T-helper 1 cell (primary cell): ENCODE results near the gene NFATC1.

Source experiments
- DNase-seq, 5 donors: peaks; one replicate each; pipeline ENCODE4 v3.0.0-alpha.2; 2012 to 2020

Gene NFATC1

DNA sequence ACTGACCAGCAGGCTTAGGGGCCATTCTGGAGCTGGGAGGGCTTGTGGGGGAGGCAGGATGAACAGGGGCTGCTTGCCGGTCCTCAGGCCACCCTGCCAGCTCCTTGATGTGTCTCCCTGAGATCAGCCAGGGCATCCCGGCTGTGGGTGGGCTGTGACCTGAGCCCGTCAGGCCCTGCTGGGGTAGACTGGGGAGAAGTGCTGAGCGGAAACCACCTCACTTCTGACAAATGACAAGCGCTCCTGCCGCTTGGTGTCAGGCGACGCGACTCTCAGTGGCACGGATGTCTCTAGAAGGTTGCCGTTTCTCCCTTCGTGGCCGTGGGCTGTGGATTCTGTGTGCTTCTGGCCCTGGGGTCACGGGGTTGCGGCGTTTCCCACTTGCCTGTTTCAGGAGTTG is 45.7 kb downstream of the NFATC1 start:
- no peak for DNase-seq

GRCh38 chr18:79442508-79443221 is 46.9 kb downstream of the NFATC1 start:
- no peak for DNase-seq

DNA sequence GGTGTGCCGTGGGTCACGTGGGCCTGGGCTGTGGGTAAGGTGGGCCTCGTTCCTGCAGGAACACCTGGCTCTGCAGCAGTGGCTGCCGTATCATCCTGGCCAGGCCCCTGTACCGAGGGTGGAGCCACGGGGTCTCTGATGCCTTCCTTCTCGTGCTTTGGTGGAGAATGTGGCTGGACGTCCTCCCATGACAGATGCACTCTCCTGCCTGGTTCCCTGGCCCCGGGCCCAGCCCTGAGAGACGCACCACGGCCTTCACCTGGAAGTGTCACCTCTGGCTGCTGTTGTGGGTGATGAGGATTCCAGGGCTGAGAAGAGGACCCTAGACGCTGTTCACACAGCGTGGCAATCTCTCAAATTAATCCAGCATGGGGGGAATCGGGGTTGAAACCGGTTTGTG is 49.5 kb downstream of the NFATC1 start:
- no peak for DNase-seq

- DNase-seq = no peak
These were observed 50.2 kb downstream of the NFATC1 start for GRCh38 chr18:79445696-79446561.

- DNase-seq = no peak
These were observed 51.2 kb downstream of the NFATC1 start for GRCh38 chr18:79446931-79447330.

- DNase-seq = no peak
These were observed 52.1 kb downstream of the NFATC1 start for GRCh38 chr18:79447703-79448367.

GRCh38 chr18:79448621-79449020 is 52.9 kb downstream of the NFATC1 start:
- no peak for DNase-seq

DNA sequence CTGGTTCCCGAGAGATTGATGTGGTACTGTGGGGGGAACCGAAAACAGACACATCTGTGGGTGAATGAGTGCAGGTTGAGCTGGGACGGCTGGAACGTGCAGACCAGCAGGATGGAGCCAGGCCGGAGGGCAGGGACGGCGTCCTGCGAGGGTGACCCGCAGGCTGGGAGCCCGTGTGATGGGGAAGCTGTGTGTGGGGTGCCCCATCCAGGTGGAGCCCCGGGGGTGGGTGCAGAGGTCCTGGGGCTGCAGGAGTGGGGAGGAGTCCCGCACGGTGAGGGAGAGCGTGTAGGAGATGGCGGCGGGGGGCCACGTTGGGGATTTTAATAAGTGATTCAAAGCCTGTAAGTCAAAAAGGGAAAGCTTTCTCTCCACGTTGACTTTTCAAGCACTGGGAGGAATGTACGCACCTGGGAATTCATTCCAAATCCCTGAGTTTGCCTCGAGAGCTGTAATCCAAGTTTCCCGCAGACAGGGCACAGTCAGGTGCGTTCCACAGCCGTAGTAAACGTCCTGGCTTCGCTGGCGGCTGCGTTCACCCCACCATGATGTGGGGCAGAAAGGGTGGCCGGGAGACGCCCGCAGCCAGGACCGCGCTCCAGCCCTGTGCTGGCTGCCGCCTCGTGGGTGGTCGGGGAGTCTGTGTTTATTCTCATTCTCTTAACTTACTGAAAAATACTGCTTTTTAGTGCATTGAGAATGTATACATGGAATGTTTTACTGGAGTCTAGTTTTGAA is 54.0 kb downstream of the NFATC1 start:
- no peak for DNase-seq

DNA sequence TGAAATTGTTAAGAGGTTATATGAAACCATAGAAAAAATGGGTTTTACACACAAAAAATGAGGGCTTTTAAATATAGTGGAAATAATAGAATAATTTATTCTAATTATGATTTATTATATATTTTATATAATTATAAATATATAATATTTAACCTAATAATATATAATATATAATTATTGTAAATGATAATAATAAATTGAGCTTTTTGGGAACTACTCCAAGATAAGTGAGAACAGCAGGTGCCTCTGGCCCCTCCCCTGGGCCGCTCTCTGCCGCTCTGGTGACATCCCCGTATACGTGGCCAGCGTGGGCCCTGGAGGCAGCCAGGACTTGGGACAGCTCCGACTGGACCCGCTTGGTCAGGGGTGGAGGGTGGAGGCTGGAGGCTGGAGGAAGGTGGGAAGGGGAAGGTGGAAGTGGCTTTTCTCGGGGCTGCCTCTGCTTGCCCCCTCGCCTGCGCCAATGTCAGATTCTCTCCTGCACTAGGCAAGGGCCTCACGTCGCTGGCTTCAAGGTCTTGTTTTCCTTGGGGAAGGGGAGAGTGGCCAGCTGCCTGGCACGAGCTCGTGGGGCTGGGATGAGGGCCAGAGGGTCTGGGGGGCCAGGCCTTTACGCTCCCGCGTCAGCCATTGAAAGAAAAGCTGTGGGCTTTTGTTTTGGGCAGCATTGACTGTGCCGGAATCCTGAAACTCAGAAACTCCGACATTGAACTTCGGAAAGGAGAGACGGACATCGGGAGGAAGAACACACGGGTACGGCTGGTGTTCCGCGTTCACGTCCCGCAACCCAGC is 54.8 kb downstream of the NFATC1 start:
- DNase-seq = no peak

DNA sequence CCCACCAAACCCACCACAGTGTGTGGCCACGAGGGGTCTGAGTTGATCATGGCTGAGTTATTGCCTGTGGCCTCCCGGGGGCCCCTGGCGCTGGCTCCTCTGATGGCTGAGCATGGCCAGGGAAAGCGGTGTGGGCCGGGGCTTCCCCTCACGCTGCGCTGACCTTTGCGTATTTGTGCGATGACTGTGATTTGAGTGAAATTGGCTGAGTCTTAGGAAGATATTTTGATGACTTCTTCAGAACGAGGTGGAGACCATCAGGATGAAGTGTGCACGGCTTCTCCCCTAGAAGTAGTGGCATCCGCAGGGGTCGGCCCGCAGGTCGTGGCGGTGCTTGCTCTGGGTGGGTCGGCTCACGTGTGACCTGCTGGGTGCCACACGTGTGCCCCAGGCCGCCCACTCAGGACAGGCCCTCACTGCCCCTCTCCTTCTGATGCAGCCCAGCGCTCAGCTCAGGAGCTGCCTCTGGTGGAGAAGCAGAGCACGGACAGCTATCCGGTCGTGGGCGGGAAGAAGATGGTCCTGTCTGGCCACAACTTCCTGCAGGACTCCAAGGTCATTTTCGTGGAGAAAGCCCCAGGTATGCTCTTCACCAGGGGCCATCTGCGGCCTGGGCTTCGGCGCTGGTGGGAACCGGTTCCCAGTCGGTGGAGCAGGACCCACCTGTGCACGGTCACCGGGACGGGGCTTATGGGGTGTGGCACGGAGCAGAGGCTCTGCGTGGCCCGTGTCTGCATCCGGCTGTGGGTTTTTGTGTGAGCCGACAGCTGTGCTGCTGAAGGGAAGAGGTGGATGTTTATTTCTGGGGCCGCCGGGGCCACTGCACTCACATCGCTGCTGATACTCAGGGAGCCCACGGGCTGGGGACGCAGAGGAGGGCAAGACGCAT is 55.8 kb downstream of the NFATC1 start:
- DNase-seq = no peak

DNA sequence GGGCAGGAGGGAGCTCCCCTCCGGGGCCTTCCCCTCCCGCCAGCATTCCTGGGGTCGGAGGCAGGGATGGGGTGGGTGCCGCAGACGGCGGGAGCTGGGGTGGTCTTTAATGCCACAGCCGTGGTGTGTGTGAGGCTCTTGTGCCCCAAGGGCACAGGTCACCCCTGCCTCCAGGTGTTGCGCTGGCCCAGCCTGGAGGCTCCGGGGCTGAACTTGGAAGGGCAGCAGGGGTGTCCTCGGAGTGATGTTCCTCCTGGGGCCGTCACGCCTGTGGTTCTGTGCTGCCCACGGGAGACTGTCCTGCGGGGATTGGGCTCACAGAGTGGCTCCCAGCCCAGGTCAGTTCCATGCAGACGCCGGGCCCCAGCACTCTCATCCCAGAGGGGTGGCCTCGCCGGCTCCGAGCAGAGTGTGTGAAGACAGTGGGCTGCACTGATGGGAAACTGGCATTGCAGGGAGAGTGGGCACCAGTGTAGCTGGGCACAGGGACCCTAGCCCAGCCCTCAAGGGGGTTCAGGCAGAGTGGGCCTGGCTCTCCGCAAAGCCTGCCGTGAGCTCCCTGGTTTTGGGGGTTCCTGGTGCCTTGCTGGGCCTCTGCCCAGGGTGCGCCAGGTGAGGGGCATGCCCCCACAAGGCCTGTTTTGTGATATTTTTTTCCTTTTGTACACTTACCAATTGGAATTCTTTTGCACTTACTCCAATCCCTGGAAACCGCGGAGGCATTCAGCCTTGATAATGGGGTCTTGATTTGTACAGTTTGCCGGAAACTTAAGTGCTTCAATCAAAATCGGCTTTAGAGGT is 56.7 kb downstream of the NFATC1 start:
- no peak for DNase-seq

GRCh38 chr18:79452991-79453645 is 57.4 kb downstream of the NFATC1 start:
- no peak for DNase-seq

- DNase-seq = no peak
These were observed 58.3 kb downstream of the NFATC1 start for GRCh38 chr18:79453816-79454735.

GRCh38 chr18:79455261-79455660 is 59.5 kb downstream of the NFATC1 start:
- DNase-seq = no peak

DNA sequence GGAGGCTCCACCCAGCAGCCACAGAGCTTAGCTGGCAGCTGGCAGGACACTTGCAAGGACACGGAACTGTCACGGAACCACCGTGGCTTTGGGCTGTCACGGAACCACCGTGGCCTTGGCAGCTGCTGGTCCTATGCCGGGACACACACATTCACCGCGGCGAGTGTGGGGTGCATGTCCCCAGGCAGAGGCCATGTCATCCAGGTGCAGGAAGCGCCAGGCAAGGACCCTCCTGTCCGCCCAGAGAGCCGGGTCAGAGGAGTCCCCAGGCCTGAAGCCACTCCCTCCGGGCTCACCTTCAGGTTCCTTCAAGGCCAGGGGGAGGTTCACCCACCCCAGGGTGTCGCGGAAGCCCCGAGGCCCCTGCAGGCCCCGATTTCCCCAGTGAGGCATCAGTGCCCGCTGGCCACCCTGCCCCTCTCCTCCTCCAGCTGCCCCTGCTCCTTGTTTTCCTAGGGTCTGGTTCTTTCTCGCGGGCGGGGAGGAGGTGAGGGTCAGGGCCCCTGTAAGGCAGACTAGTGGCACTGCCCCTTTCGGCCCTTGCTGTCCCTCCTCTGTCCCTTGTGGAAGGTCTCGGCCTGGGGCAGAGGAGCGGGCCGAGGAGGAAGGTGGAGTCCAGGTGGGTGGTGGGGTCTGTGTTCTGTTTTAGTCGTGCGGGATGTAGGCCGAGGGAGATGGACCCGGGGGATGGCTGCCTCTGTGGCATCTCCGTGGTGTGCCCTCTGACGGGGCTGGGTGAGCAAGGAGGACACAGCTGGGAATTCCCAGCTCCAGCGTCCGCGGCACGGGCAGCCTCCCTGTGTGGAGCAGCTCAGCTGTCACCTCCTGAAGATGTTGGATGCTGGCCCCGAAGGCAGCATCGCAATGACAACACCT is 60.6 kb downstream of the NFATC1 start:
- no peak for DNase-seq

DNA sequence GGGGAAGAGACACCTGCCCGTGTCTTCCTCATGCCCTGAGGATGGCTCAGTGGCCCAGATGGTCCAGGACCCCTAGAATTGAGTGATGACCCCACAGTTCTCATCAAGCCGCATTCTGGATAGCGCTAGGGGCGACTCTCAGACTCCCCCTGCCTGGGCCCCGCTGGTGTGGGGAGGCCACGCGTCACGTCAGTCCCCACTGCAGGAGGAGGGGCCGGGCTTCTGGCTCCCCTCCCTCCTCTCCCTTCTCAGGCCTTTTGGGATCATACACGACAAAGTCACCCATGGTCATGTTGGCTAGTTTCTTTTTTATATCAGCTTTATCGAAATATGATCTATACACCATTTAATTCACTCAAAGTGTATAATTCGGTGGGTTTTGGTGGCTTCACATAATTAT is 61.5 kb downstream of the NFATC1 start:
- no peak for DNase-seq

DNA sequence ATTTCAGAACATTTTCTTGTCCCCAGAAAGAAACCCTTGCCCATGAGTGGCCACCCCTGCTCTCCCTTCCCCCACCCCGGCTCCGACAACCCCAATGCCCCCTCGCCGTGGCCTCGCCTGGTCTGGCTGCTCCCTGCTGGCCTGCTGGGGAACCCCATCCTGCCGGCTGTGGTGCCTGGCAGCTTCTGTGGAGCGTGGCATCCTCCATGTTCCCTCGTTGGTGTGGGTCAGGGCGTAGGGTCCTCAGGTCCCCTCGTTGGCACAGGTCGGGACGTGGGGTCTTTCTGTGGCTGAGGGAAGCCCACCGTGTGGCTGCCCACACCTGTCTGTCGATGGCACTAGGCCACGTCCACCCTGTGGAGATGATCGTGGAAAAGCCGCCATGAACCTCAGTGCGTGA is 61.9 kb downstream of the NFATC1 start:
- no peak for DNase-seq
